Smooth muscle cell (in vitro differentiated cells): ENCODE measurements around the gene PDGFD. TPM values are rescaled to one million over a fixed set of nuclear protein-coding genes. Genes with fewer than 3 reads are reported as not detected.

Source experiments
- DNase-seq: peaks from one replicate; lab custom pipeline; 2025; ENCODE audit not compliant: unreplicated experiment; lab: John Stamatoyannopoulos, UW
- H2AFZ ChIP-seq: fragments of 200-600 bp; sonication (generic); 2 replicates; pipeline ENCODE4 v1.6.0; 2016; ENCODE audit warnings: antibody characterized with exemption, low read depth, mild to moderate bottlenecking
- H3F3A ChIP-seq: fragments of 200-600 bp; sonication (generic); 2 replicates; pipeline ENCODE4 v1.6.0; 2017; ENCODE audit warnings: antibody characterized with exemption, low read depth
- H3K27ac ChIP-seq: fragments of 200-600 bp; sonication (generic); 2 replicates; pipeline ENCODE4 v1.5.1; 2016; ENCODE audit warnings: low read depth, mild to moderate bottlenecking
- H3K27me3 ChIP-seq: fragments of 200-600 bp; sonication (generic); 2 replicates; pipeline ENCODE4 v1.6.1; 2016; ENCODE audit warnings: low read depth, mild to moderate bottlenecking
- H3K36me3 ChIP-seq: fragments of 200-600 bp; sonication (generic); 2 replicates; pipeline ENCODE4 v1.5.1; 2016; ENCODE audit warnings: low read depth
- H3K4me1 ChIP-seq: fragments of 200-600 bp; sonication (generic); 2 replicates; pipeline ENCODE4 v1.5.1; 2016; ENCODE audit warnings: low read depth
- H3K4me2 ChIP-seq: fragments of 200-600 bp; sonication (generic); 2 replicates; pipeline ENCODE4 v1.6.0; 2016; ENCODE audit warnings: mild to moderate bottlenecking
- H3K4me3 ChIP-seq: fragments of 200-600 bp; sonication (generic); 2 replicates; pipeline ENCODE4 v1.5.1; 2016; ENCODE audit warnings: mild to moderate bottlenecking
- H3K79me2 ChIP-seq: fragments of 200-600 bp; sonication (generic); 2 replicates; pipeline ENCODE4 v1.6.0; 2016; ENCODE audit warnings: low read depth, mild to moderate bottlenecking
- H3K9ac ChIP-seq: fragments of 200-600 bp; sonication (generic); 2 replicates; pipeline ENCODE4 v1.6.0; 2016; ENCODE audit warnings: low read depth
- H3K9me3 ChIP-seq: fragments of 200-600 bp; sonication (generic); replicated peaks from 2 replicates; pipeline ENCODE4 v1.5.1; 2016; ENCODE audit warnings: low read depth
- H4K20me1 ChIP-seq: fragments of 200-600 bp; sonication (generic); 2 replicates; pipeline ENCODE4 v1.6.0; 2016; ENCODE audit warnings: low read depth
- CTCF ChIP-seq: fragments of 200-600 bp; sonication (generic); IDR thresholded peaks from 2 replicates; pipeline ENCODE4 v1.5.1; 2017; ENCODE audit warnings: borderline replicate concordance, mild to moderate bottlenecking, antibody characterized with exemption; ENCODE audit not compliant: insufficient read depth, poor library complexity, severe bottlenecking
- WGBS: methylation state at CpG from one replicate; pipeline ENCODE4 v1.1.7; 2016; ENCODE audit warnings: low lambda C conversion rate; 5-methylcytosine and 5-hydroxymethylcytosine counted together
- polyA plus RNA-seq: library from polyadenylated mRNA; unstranded; fragments of >200 nt; fragmentation: Nextera tagmentation; extraction: Ambion mirVana; gene quantifications from 2 replicates; pipeline ENCODE4 v1.2.1, GENCODE V29; 2016
- total RNA-seq: library from RNA; depleted of rRNA; stranded (reverse); fragments of >200 nt; gene quantifications from 2 replicates; pipeline ENCODE4 v1.2.3, GENCODE V29; 2014

Gene PDGFD
- total and polyA plus RNA-seq, 2 experiments from 2014 or later, result 1.5 to 10.0 TPM

DNA sequence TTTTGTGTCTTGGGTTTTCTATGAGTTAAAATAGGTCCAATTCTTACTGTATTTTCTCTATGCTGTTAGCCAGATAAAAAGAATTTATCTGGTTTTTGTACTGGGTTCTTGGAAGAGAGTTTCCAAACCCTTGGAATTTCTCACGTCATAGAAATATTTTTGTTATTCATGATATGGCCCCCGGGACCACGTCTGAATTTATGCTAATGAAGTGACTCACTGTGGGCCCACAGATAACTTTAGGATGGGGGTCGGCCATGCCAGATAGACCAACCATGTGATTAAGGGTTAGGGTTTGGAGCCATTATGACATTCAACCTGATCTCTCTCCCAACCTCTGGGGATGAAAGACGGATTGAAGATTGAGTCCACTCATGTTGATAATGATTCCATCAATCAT, 163.1 kb downstream of the PDGFD start:
- no peaks in the 10 kb centered on the region for H3K4me1 ChIP-seq
- WGBS, result 39% methylated on average over 5 of the region's 5 CpGs
- H3K79me2 ChIP-seq, result no peaks in the 10 kb centered on the region
- H3K27ac ChIP-seq, result no peak overlapping the region
- no peaks in the 10 kb centered on the region for H3K36me3 ChIP-seq
- no peak overlapping the region for H3K4me3 ChIP-seq
- H3F3A ChIP-seq, result no peaks in the 10 kb centered on the region
- H3K4me2 ChIP-seq, result no peak overlapping the region
- no peak for DNase-seq
- no peak for TF ChIP-seq CTCF
- H3K27me3 ChIP-seq, result no peaks in the 10 kb centered on the region
- H3K9ac ChIP-seq, result no peak overlapping the region
- H2AFZ ChIP-seq, result no peak overlapping the region
- no peaks in the 10 kb centered on the region for H3K9me3 ChIP-seq
- H4K20me1 ChIP-seq, result no peaks in the 10 kb centered on the region

DNA sequence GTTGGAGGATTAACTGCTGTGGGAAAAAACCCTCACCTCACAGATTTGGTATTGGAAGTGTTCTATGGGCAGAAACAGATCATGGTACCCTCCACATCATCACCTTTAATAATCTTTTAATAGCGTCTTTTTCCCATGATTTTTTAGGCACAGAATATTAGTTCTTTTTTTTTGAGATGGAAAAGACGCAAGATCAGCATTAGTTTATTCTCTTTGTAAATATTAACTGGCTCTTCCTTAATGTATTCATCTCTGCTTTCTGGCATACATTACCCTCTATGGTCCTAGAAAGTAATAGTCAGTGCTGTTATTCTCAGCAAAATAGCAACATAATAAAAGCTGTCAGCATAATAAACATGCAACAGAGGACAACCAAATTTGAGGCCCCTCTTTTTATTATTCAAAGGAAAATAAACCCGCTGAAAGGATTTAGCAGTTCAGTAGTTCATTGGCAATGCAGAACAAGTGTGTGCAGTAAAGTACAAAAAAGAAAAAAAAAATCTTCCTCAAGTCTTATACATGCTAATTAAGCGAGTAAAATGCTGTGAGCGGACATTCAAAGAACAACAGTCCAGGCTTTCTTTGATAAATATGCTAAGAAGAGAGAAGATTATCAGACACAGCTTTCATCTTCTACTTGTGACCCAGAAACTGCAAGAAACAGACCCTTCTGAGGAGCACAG, 165.0 kb downstream of the PDGFD start:
- Histone ChIP-seq H3K4me3 (no peak overlapping the region), H3K27ac (no peak overlapping the region), H2AFZ (no peak overlapping the region), H3K79me2 (no peaks in the 10 kb centered on the region), H4K20me1 (no peaks in the 10 kb centered on the region), H3K36me3 (no peaks in the 10 kb centered on the region), H3K4me1 (no peaks in the 10 kb centered on the region), H3K9me3 (no peaks in the 10 kb centered on the region), H3K4me2 (no peak overlapping the region), H3F3A (no peaks in the 10 kb centered on the region), H3K9ac (no peak overlapping the region), H3K27me3 (no peaks in the 10 kb centered on the region)
- no peak for TF ChIP-seq CTCF
- WGBS, result 90% methylated on average over 5 of the region's 5 CpGs
- no peak for DNase-seq

- H4K20me1 ChIP-seq, result no peaks in the 10 kb centered on the region
- TF ChIP-seq CTCF, result no peak
- no peaks in the 10 kb centered on the region for H3K79me2 ChIP-seq
- no peaks in the 10 kb centered on the region for H3K9me3 ChIP-seq
- no peaks in the 10 kb centered on the region for H3F3A ChIP-seq
- WGBS, result 97% methylated on average over 1 of the region's 1 CpG
- no peaks in the 10 kb centered on the region for H3K27me3 ChIP-seq
- no peak overlapping the region for H3K4me3 ChIP-seq
- no peak overlapping the region for H2AFZ ChIP-seq
- no peaks in the 10 kb centered on the region for H3K36me3 ChIP-seq
- no peak overlapping the region for H3K9ac ChIP-seq
- no peak overlapping the region for H3K27ac ChIP-seq
- H3K4me2 ChIP-seq, result no peak overlapping the region
- no peak for DNase-seq
- no peaks in the 10 kb centered on the region for H3K4me1 ChIP-seq
Measured at GRCh38 chr11:103997082-103997481, 166.9 kb downstream of the PDGFD start.

DNA sequence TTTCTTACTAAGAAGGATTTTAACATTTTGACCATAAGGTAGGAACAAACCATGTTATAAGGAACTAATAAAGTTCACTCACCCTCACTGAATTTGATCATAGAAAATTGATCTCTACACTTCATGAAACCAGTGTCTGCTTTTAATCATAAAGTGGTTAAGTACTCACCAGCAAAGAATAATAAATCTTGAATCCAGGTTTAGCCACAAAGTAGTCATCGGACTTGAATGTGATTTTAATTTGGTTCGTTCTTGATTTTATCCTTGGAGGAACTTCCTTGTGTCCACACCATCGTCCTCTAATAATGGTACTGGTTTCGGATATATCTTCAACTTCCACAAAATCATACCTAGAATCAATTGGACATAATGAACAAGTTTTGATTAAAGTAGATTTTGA, 168.1 kb downstream of the PDGFD start:
- no peak overlapping the region for H2AFZ ChIP-seq
- H3K79me2 ChIP-seq, result no peaks in the 10 kb centered on the region
- no peaks in the 10 kb centered on the region for H3K27me3 ChIP-seq
- no peaks in the 10 kb centered on the region for H3K9me3 ChIP-seq
- no peak overlapping the region for H3K4me3 ChIP-seq
- DNase-seq, result no peak
- 94% methylated on average over 4 of the region's 4 CpGs for WGBS
- H3K9ac ChIP-seq, result no peak overlapping the region
- no peaks in the 10 kb centered on the region for H3K4me1 ChIP-seq
- TF ChIP-seq CTCF, result no peak
- no peaks in the 10 kb centered on the region for H4K20me1 ChIP-seq
- no peak overlapping the region for H3K4me2 ChIP-seq
- no peaks in the 10 kb centered on the region for H3F3A ChIP-seq
- H3K36me3 ChIP-seq, result no peaks in the 10 kb centered on the region
- H3K27ac ChIP-seq, result no peak overlapping the region
